Stomach smooth muscle (tissue), 2 donors: ENCODE measurements around the gene STX19.
"Not testable (repeated sequence)": the region's sequence is repeated elsewhere in the genome, so short reads cannot be mapped to it uniquely, and the experiment has no call there.

Experiments used
- H3K27ac ChIP-seq: one replicate; pipeline ENCODE4 v1.7.0; 2013; ENCODE audit warnings: mild to moderate bottlenecking, low read length, inconsistent platforms
- H3K27me3 ChIP-seq, 2 donors: one replicate each; pipeline ENCODE4 v1.7.0; 2013; ENCODE audit warnings: low read length in 2 of 2; ENCODE audit not compliant: insufficient read depth in 2 of 2, control insufficient read depth in 1 of 2
- H3K36me3 ChIP-seq, 2 donors: one replicate each; pipeline ENCODE4 v1.7.0; 2013; ENCODE audit warnings: low read length in 2 of 2; ENCODE audit not compliant: control insufficient read depth in 2 of 2, insufficient read depth in 2 of 2
- H3K4me1 ChIP-seq: one replicate; pipeline ENCODE4 v1.7.0; 2013; ENCODE audit warnings: low read length; ENCODE audit not compliant: control insufficient read depth, insufficient read depth
- H3K4me3 ChIP-seq, 2 donors: one replicate each; pipeline ENCODE4 v1.7.0; 2013; ENCODE audit warnings: low read length in 2 of 2
- H3K9ac ChIP-seq, 2 donors: one replicate each; pipeline ENCODE4 v1.7.0; 2013; ENCODE audit warnings: low read length in 2 of 2, mild to moderate bottlenecking in 1 of 2
- H3K9me3 ChIP-seq, 2 donors: one replicate each; pipeline ENCODE4 v1.7.0; 2013; ENCODE audit warnings: low read length in 2 of 2; ENCODE audit not compliant: control insufficient read depth in 2 of 2
- donor health status: healthy.
- donor health status: Pancreatic carcinoma.

The STX19 gene

GRCh38 chr3:94063496-94064119 is 35.2 kb upstream of the STX19 start:
- H3K4me3 ChIP-seq: peak overlapping the region; percentile 90 to 91
- H3K27me3 ChIP-seq: no peaks in the 10 kb centered on the region
- peaks cover 7% of the 10 kb centered on the region for H3K4me1 ChIP-seq
- peak overlapping the region; percentile 95 to 96 for H3K9ac ChIP-seq
- no peaks in the 10 kb centered on the region for H3K9me3 ChIP-seq
- H3K36me3 ChIP-seq: peaks cover 5 to 8% of the 10 kb centered on the region in 2 donors
- peak overlapping the region; percentile 92 for H3K27ac ChIP-seq

GRCh38 chr3:94062513-94063404 is 34.4 kb upstream of the STX19 start, which contains the start of the genes DHFR2 and NSUN3:
DHFR2 (minus strand) TSS chr3:94062916; CDS start chr3:94061511, 1,405 bp downstream.
NSUN3 (plus strand) TSS chr3:94063061; CDS start chr3:94063127, 66 bp downstream.
- Histone ChIP-seq H3K9ac (peak within 1 kb of the TSS; percentile 95 to 96), H3K36me3 (peaks cover 5 to 8% of the 10 kb centered on the region in 2 donors), H3K4me1 (peaks cover 7% of the 10 kb centered on the region), H3K9me3 (no peaks in the 10 kb centered on the region), H3K27me3 (no peaks in the 10 kb centered on the region), H3K4me3 (peak within 1 kb of the TSS; percentile 90 to 91), H3K27ac (peak within 1 kb of the TSS; percentile 92)

DNA sequence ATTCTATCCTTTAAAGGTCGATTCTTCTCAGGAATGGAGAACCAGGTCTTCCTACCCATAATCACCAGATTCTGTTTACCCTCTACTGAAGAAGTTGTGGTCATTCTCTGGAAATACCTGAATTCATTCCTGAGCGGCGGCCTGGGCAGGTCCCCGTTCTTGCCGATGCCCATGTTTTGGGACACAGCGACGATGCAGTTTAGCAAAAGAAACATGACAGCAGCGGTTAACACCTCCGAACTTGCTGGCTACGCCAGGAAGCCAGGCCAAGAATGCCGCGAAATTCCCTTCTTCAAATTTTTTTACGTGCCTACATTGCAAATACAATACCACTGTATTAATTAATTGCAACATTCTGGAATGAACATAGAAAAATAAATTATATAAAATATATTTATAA is 32.9 kb upstream of the STX19 start:
- Histone ChIP-seq H3K9ac (no peak overlapping the region), H3K4me3 (no peak overlapping the region), H3K27ac (no peak overlapping the region), H3K4me1 (peaks cover 7% of the 10 kb centered on the region), H3K9me3 (no peaks in the 10 kb centered on the region), H3K27me3 (no peaks in the 10 kb centered on the region), H3K36me3 (peaks cover 0 to 3% of the 10 kb centered on the region in 2 donors)

- no peaks in the 10 kb centered on the region for H3K9me3 ChIP-seq
- no peak overlapping the region for H3K27ac ChIP-seq
- H3K36me3 ChIP-seq: peaks cover 2 to 5% of the 10 kb centered on the region in 2 donors
- no peak overlapping the region for H3K9ac ChIP-seq
- no peaks in the 10 kb centered on the region for H3K27me3 ChIP-seq
- no peak overlapping the region for H3K4me3 ChIP-seq
- no peaks in the 10 kb centered on the region for H3K4me1 ChIP-seq
Measured at GRCh38 chr3:94050546-94050945, 22.1 kb upstream of the STX19 start.

DNA sequence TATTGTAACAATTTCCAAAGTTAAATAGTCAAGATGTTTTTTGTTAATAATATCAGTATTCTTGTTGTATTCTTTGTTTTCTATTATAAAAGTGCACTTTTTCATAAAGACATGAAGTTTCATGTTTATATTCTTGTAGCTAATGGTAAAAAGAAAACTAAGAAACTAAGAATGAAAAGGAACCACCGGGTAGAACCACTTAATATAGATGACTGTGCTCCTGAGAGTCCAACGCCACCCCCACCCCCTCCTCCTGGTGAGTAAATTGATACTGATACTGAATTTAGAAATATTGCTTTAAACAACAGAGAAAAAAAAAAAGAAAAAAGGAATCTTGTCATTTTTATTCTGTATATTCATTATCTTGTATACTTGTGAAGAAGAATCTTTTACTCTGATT is 20.9 kb upstream of the STX19 start:
- H3K9me3 ChIP-seq: no peaks in the 10 kb centered on the region
- no peaks in the 10 kb centered on the region for H3K4me1 ChIP-seq
- H3K4me3 ChIP-seq: no peak overlapping the region
- no peaks in the 10 kb centered on the region for H3K27me3 ChIP-seq
- no peak overlapping the region for H3K27ac ChIP-seq
- no peak overlapping the region for H3K9ac ChIP-seq
- H3K36me3 ChIP-seq: peaks cover 2 to 5% of the 10 kb centered on the region in 2 donors

DNA sequence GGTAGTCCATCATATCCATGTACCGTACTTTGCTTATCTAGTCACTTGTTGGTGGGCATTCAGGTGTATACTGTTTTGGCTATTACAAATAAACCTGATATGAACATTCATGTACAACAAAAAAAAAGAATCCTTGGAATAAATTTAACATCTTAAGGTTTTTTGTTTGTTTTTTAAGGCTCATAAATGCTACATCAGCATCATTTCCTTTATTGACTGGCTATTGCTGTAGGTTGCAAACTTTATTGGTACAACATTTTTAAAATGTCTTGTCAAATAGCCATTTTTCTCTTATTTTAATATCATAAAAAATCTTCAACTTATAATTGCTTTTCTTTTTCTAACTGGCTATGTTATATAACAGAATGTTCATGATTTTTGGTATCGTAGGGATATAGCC is 18.1 kb upstream of the STX19 start:
- Histone ChIP-seq H3K27ac (no peak overlapping the region), H3K9me3 (no peaks in the 10 kb centered on the region), H3K4me1 (no peaks in the 10 kb centered on the region), H3K9ac (no peak overlapping the region), H3K27me3 (no peaks in the 10 kb centered on the region), H3K4me3 (no peak overlapping the region), H3K36me3 (peaks cover 0 to 2% of the 10 kb centered on the region in 2 donors)

- H3K27me3 ChIP-seq, H3K27ac ChIP-seq, H3K36me3 ChIP-seq, H3K4me3 ChIP-seq, H3K9me3 ChIP-seq, H3K9ac ChIP-seq, H3K4me1 ChIP-seq: not testable (repeated sequence)
Measured at GRCh38 chr3:94044100-94044936, 15.9 kb upstream of the STX19 start.

GRCh38 chr3:94043285-94043684 is 14.9 kb upstream of the STX19 start:
- H3K27ac ChIP-seq: no peak overlapping the region
- no peaks in the 10 kb centered on the region for H3K36me3 ChIP-seq
- H3K9me3 ChIP-seq: no peaks in the 10 kb centered on the region
- no peak overlapping the region for H3K9ac ChIP-seq
- H3K27me3 ChIP-seq: no peaks in the 10 kb centered on the region
- H3K4me3 ChIP-seq: no peak overlapping the region
- H3K4me1 ChIP-seq: no peaks in the 10 kb centered on the region

DNA sequence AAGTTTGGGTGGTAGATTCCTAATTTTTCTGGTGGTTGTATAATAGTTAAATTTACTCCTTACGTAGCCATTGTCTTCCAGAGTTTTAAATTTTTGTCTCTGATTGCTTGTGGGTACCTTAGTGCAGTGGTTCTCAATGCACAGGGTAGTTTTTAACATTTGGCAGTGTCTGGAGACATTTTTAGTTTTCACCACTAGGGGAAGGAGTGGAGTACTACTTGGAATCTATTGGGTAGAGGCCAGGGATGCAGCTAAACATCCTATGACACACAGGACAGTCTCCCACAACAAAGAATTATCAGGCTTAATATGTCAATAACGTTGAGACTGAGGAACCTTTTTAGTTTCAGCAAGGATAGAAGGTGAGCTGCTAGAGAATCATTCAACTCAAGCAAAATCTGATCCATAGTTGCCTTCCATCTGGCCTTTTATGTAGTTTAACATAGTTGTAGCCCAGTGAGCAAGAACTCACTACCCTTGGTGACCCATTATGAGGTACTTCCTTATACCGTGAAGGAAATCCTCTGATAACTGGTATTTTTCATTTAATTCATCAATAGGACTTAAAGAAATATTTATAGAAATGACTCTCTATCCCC is 8.6 kb upstream of the STX19 start:
- no peak overlapping the region for H3K9ac ChIP-seq
- H3K27ac ChIP-seq: no peak overlapping the region
- H3K27me3 ChIP-seq: no peaks in the 10 kb centered on the region
- no peaks in the 10 kb centered on the region for H3K4me1 ChIP-seq
- no peak overlapping the region for H3K4me3 ChIP-seq
- no peaks in the 10 kb centered on the region for H3K36me3 ChIP-seq
- H3K9me3 ChIP-seq: no peaks in the 10 kb centered on the region

- H3K36me3 ChIP-seq: peaks cover 0 to 1% of the 10 kb centered on the region in 2 donors
- no peaks in the 10 kb centered on the region for H3K27me3 ChIP-seq
- no peak overlapping the region for H3K9ac ChIP-seq
- H3K4me1 ChIP-seq: no peaks in the 10 kb centered on the region
- no peaks in the 10 kb centered on the region for H3K9me3 ChIP-seq
- H3K4me3 ChIP-seq: no peak overlapping the region
- no peak overlapping the region for H3K27ac ChIP-seq
Measured at GRCh38 chr3:94026623-94027022, 1.8 kb downstream of the STX19 start.
